Amygdala (tissue), 56 donors: Measurements from ENCODE around the gene EFEMP1.

Source experiments
- DNase-seq, 56 donors: peaks; one replicate each; lab custom pipeline; 2025; lab: John Stamatoyannopoulos, UW

EFEMP1 gene

GRCh38 chr2:55901322-55901721, 22.3 kb downstream of the EFEMP1 start:
- DNase-seq = no peak

GRCh38 chr2:55899881-55900280, 23.7 kb downstream of the EFEMP1 start:
- DNase-seq = no peak

GRCh38 chr2:55898386-55899040, 25.1 kb downstream of the EFEMP1 start:
- DNase-seq = no peak

DNA sequence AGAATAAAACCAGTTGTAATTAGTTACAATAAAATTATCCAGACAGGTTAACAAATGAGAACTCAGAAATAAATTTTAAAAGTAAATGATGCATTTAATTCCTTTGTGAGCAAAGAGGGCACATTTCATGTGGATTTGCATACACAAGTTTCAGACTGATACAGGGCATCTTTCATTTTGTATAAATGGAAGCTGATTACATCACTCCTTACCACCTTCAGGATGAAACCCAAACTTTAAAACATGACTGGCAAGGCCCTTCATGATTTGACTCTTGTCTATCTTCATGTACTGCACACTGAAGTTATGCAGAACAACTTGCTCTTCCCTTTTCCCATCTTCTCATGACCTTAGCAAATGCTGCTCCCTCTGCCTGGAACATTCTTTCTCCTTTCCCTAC, 26.9 kb downstream of the EFEMP1 start:
- no peak for DNase-seq

DNA sequence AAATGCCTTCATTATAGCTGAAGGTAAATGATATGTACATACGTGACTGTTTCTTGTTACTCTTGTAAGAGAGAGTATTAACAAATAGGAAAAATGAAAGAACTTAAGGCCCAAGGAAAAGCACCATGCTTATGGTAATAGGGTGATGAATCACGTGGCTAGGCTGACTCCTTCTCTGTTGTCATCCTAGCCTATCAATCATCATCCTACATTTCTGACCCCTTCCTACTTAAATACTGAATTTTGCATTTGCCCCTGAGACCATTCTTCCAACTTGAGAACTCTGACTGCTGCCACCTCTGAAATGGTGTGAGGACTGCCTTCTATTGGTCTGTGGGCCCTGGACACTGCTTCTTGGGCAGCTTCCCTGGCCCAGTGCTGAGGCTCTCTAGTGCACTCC, 28.9 kb downstream of the EFEMP1 start:
- DNase-seq = no peak

GRCh38 chr2:55891671-55892094, 31.9 kb downstream of the EFEMP1 start:
- no peak for DNase-seq

GRCh38 chr2:55888936-55889335, 34.6 kb downstream of the EFEMP1 start:
- peak in 13 of 56 donors; percentile 2 to 43 (median 7) for DNase-seq

DNA sequence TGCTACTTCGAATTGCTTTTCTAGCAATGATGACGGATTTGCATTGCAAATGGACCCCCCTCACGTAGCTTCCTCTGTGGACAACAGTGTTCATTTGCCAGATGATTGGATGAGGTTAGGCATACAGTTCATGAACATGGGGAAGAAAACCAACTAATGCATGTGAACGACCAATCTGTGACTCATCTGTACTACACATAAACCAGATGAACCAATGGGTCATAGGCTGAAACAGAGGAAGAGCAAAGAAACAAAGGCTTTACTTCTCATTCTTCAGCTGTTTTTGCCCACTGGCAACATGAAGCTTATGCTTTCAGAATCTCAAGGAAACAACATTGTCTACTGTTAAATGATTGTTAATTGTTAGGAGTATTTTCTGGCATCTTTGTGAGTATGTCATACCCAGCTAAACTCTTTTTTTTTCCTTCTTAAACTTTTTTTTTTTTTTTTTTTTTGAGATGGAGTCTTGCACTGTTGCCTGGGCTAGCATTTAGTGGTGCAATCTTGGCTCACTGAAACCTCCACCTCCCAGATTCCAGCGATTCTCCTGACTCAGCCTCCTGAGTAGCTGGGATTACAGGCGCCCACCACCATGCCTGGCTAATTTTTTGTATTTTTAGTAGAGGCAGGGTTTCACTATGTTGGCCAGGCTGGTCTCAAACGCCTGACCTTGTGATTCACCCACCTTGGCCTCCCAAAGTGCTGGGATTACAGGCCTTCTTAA, 35.5 kb downstream of the EFEMP1 start:
- no peak for DNase-seq

DNA sequence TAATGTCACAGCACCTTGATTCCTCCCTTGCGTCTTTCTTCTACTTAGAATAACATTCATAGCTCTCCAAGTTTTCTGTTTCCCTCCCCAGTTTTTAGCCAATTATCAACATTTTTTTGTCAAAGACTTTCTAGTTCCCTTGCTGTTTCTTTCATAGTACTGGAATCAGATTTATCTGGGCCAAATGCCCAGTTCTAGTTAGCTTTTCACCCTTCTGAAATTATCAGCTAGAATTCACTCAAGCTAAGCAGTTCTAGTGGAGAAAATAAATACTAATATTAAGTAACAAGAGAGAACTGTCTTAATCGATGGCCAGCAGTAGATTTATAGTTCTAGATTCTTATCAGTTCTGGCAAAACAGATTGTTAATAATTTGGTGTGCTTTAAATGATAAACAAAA, 36.2 kb downstream of the EFEMP1 start:
- no peak for DNase-seq

GRCh38 chr2:55885944-55886281, 37.7 kb downstream of the EFEMP1 start:
- no peak for DNase-seq

DNA sequence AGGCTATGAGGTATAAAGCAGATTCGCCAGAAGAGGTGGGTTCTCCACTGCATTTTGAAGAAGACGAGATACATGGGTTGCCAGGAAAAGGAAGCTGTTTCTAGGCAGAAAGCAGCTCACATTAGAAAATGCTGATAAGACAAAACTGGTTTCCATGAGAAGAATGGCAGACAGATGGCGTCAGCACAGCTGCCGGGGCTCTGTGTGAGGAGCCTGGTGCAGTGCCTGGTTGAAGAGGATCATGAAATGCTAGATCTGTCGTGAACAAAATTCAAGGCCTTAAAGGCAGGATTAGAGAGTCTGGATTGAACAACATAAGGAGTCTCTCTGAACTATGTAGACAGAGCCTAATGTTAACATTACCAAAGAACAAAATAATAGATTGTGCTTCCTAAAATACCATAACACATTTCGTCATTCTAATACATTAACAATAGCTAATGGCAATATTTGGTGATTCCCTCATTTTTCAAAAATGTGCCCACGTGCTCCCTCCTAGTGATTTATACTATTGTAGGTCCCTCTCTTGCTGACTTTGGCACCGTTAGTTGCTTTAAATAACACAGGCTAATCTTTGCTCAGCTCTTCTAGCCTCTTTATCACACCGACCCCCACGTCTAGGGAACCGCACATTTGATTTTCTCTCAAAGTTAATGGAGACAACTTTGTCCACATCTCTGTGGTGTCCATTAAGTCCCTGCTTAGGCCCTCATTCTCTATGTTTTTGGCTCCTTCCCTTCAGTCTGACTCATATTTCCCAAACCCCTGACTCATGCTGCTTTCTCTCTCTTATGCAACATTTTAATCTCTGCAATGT, 38.2 kb downstream of the EFEMP1 start:
- no peak for DNase-seq

DNA sequence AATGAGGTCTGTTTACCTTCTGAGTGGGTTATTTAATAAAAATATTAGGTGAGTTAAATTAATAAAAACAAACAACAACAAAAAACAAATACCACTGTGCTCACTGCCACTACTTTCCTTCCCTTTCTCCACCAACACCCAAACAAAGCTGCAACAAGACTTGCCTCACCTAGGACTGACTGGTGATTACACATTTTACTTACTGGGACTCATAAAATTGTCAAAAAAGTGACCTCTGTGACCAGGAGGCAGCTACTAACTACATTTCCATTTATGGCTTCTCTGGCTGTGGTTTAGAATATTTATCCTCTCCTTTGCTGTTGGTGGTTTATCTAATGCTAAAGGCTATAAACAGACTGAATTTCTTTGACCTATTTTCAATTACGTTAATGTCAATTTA, 39.8 kb downstream of the EFEMP1 start:
- DNase-seq = no peak

DNA sequence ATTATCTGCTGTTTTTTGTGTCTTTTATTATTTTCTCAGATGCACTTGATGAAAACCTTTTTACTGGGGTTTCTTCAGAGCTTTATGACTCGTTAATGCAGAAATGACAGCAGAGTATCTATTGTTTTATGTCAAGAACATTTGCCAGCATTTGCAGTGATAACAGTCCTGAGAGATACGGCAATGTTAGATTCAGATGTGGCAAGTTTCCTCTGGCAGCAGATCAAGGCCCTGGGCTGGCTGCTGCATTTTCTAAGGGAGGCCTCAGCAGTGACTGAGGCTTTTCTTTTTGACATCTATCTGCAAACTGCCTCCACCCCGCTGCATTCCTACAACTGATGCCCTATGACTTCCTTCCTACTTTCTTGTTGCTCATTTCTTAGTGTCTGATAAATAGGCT, 40.2 kb downstream of the EFEMP1 start:
- DNase-seq = no peak

DNA sequence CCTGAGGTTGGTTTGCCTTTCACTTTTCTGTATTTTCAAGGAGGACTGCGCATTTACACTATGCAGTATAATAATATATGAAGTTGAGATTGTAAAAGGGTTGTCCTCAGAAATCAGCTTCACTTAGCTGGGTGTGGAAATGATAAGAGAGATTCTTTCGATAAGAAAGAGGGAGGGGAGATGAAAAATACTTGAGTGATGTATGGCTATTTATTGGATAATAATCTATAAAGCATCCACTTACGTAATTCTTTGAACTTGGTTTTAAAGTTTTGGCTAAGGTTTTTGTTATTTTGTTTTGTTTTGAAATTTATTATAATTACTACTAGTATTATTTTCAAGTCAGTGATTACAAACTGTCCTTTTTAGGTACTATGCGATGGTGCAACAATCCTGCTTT, 40.6 kb downstream of the EFEMP1 start:
- DNase-seq = no peak

GRCh38 chr2:55880416-55881143, 43.0 kb downstream of the EFEMP1 start:
- no peak for DNase-seq

- DNase-seq = no peak
Measured at GRCh38 chr2:55879976-55880375, 43.6 kb downstream of the EFEMP1 start.

- no peak for DNase-seq
Measured at GRCh38 chr2:55877087-55877436, 46.5 kb downstream of the EFEMP1 start.

DNA sequence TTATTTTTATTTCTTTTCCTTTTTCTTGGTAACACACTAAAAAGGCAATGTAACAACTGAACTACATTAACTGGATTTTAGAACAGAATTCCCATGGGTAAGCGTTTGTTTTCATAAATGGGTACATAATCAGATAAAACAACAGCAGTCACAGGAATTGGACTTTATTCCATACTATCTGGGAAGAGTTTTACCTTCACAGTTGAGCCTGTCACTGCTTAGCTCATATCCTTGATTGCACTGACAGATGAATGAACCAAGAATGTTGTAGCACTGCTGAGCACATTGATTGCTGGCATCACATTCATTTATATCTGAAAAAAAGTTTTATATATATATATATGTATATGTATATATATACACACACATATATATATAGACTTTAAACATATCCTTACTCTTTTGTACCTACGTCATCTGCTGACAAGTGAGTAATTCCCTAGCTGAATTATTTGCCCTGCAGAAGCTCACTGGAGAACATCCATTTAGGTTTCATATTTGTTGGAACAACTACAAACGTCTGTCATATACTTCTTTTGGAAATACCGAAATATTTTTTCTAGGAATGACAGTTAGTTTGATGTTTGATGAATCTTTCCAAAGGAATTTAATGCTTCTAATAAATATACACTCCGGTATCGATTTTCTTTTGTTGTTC, 47.0 kb downstream of the EFEMP1 start:
- DNase-seq = no peak

- no peak for DNase-seq
Measured at GRCh38 chr2:55875434-55876135, 48.0 kb downstream of the EFEMP1 start.

DNA sequence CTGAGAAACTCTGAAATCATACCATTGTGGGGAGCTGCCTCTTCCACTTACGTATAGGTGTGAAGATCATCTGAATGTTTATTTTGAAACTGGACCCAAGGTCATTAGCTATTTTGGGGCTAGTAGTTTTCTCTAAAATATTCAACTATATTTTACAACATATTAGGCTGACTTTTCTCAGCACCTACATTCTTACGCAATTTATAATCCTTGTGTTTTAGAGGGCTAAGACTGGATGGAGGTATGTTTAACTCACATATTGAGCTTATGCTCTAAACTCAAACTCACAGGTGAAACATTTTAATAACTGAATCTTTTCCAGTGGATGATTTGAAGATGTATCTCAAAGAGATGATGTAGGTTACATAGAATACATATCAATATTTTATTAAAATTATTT, 49.2 kb downstream of the EFEMP1 start:
- DNase-seq = no peak
